Neural cell (in vitro differentiated cells): ENCODE results near the gene SEZ6L2.

ENCODE experiments used
- CTCF ChIP-seq: fragments of 450-650 bp; IDR thresholded peaks from 2 replicates; pipeline ENCODE4 v1.5.1; 2014; ENCODE audit warnings: antibody characterized with exemption, mild to moderate bottlenecking, moderate library complexity; ENCODE audit not compliant: poor library complexity, severe bottlenecking
- EP300 ChIP-seq: fragments of 450-650 bp; conservative IDR thresholded peaks from 2 replicates; pipeline ENCODE4 v1.6.1; 2014; ENCODE audit warnings: antibody characterized with exemption, mild to moderate bottlenecking, moderate library complexity; ENCODE audit not compliant: poor library complexity, severe bottlenecking
- POLR2AphosphoS5 ChIP-seq: IDR thresholded peaks from 2 replicates; pipeline ENCODE4 v1.6.1; 2012
- SMC3 ChIP-seq: fragments of 450-650 bp; conservative IDR thresholded peaks from 2 replicates; pipeline ENCODE4 v1.6.1; 2014; ENCODE audit warnings: antibody characterized with exemption, mild to moderate bottlenecking, moderate library complexity; ENCODE audit not compliant: poor library complexity

- TF ChIP-seq CTCF (peak; percentile 97), SMC3 (peak; percentile 13), EP300 (peak; percentile 62), POLR2AphosphoS5 (peak; percentile 71)
These were observed 36.3 kb downstream of the SEZ6L2 start, which contains the start of gene CDIPT for GRCh38 chr16:29862884-29863668.
